ENCODE results near the gene RHOV. TPM values are rescaled to one million over a fixed set of nuclear protein-coding genes. Genes with fewer than 3 reads are reported as not detected.

RHOV gene
- total RNA-seq, 1 experiment from 2014 or later: 6.0 TPM

DNA sequence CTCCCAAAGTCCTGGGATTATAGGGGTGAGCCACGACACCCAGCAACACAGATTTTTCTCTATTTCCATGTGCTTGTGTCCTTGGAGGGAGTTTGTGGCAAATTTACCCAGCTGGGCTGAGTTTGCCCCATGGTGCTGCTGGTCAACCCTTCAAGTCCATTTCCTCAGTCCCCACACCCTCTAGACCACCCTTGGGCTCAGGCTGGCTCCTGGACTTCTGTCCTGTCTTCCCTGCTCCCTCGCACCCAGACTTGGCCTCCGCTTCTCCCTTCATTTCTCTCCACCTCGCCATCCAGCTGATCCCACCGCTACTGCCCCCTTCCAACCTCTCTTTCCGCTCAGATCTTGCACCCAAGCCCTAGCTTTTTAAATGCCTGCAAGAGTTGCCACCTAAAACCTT, 7.3 kb upstream of the RHOV start (continued):
- TF ChIP-seq, protein P1, sequence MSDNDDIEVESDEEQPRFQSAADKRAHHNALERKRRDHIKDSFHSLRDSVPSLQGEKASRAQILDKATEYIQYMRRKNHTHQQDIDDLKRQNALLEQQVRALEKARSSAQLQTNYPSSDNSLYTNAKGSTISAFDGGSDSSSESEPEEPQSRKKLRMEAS (IDR thresholded peaks at IDR 0.05): no peak
- no peak for TF ChIP-seq CEBPB (IDR thresholded peaks at IDR 0.05; ENCODE audit: low read depth)
- no peak for TF ChIP-seq TCF7L2 (IDR thresholded peaks at IDR 0.05; ENCODE audit: borderline replicate concordance, extremely low read depth, insufficient read depth, insufficient read length)
- no peak for TF ChIP-seq ZFX (IDR thresholded peaks at IDR 0.05)

DNA sequence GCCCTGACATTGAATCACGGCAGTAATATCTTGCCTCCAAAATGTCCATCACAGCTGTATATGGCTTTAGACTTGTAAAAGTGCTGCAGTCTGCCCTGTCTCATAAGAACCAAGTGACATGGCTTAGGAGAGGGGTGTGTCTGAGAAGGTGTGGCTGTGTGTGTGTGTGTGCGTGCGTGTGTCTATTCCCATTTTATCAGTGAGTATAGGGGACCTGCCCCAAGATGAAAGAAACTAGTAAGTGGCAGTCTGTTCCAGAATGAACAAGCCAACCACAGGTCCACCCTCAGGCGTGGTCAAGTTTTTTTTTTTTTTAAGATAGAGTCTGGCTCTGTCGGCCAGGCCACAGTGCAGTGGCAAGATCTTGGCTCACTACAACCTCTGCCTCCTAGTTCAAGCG, 5.6 kb upstream of the RHOV start:
- DNase-seq (ENCODE audit: low read depth, low spot score): no peak
- no peak for TF ChIP-seq SRF (IDR thresholded peaks at IDR 0.05; ENCODE audit: low read depth)
- no peak for TF ChIP-seq SIN3A (IDR thresholded peaks at IDR 0.05; ENCODE audit: low read depth)
- no peak for TF ChIP-seq FOSL1 (IDR thresholded peaks at IDR 0.05; ENCODE audit: low read depth)
- TF ChIP-seq EZH2phosphoT487 (IDR thresholded peaks at IDR 0.05; ENCODE audit: borderline replicate concordance): no peak
- TF ChIP-seq ELF1 (IDR thresholded peaks at IDR 0.05; ENCODE audit: borderline replicate concordance, low read depth): no peak
- TF ChIP-seq ZFX (IDR thresholded peaks at IDR 0.05): no peak
- TF ChIP-seq CEBPB (IDR thresholded peaks at IDR 0.05; ENCODE audit: low read depth): no peak
- no peak for TF ChIP-seq POLR2AphosphoS5 (IDR thresholded peaks at IDR 0.05; ENCODE audit: low read depth, low read length)
- TF ChIP-seq JUND (IDR thresholded peaks at IDR 0.05): no peak
- TF ChIP-seq, protein P2, sequence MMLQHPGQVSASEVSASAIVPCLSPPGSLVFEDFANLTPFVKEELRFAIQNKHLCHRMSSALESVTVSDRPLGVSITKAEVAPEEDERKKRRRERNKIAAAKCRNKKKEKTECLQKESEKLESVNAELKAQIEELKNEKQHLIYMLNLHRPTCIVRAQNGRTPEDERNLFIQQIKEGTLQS (IDR thresholded peaks at IDR 0.05): no peak
- TF ChIP-seq YY1 (IDR thresholded peaks at IDR 0.05; ENCODE audit: extremely low read depth, insufficient replicate concordance, low read depth, low read length): no peak
- Histone ChIP-seq H3K27ac (ENCODE audit: low read depth, low read length) (no peak overlapping the region), H3K79me2 (ENCODE audit: insufficient read depth, low read length) (no peaks in the 10 kb centered on the region), H3K36me3 (ENCODE audit: control insufficient read depth in 1 of 2, insufficient read depth in 2 of 2, low read length in 2 of 2) (no peaks in the 10 kb centered on the region), H3K27me3 (ENCODE audit: insufficient read depth, low read length) (no peaks in the 10 kb centered on the region), H3K9ac (ENCODE audit: low read length) (no peak overlapping the region), H3K9me3 (ENCODE audit: control insufficient read depth in 1 of 2, insufficient read depth in 1 of 2, low read depth in 1 of 2, low read length in 2 of 2) (no peaks in the 10 kb centered on the region), H3K4me1 (ENCODE audit: control insufficient read depth in 1 of 2, insufficient read depth in 2 of 2, low read length in 2 of 2) (peaks cover 26 to 28% of the 10 kb centered on the region in 2 experiments), H3K4me3 (replicated peaks in 1 of 2; ENCODE audit: low read depth in 1 of 2, low read length in 2 of 2) (no peak overlapping the region), H2AFZ (ENCODE audit: low read depth, low read length, poor library complexity, severe bottlenecking) (no peak overlapping the region), H4K20me1 (ENCODE audit: insufficient read depth) (no peaks in the 10 kb centered on the region), H3K9me2 (ENCODE audit: insufficient read depth) (no peaks in the 10 kb centered on the region), H3K4me2 (ENCODE audit: low read length) (peak overlapping the region; percentile 5; the same call in 1 of the 2 replicates)
- ChIA-PET CTCF (interaction anchor here (3.0 to 4.6 kb wide), 2 partner anchors 12 to 21 kb away, joined by 12 to 26 read pairs; no protein-coding TSS in a partner anchor), RAD21 (ENCODE audit: low non-redundant PET in 1 of 2, low total read pairs in 2 of 2, uncharacterized antibody in 2 of 2, unreplicated experiment in 2 of 2) (no interaction called here), POLR2A (no interaction called here)
- intact Hi-C loops (cut with micrococcal nuclease): no loop called here
- ATAC-seq: peak; percentile 33; the same call in 1 of the 2 replicates
- no TSS peak for BruUV-seq (replicated peaks)
